IPS-18c (cell line): ENCODE measurements around the gene SPATA20.

Source experiments
- H3K4me3 ChIP-seq: 2 replicates; pipeline ENCODE4 v1.7.0; 2013; ENCODE audit warnings: low read depth, mild to moderate bottlenecking, low read length, moderate library complexity; ENCODE audit not compliant: insufficient read depth
- H3K9me3 ChIP-seq: one replicate; pipeline ENCODE4 v1.6.1; 2013; ENCODE audit warnings: mild to moderate bottlenecking, low read length, moderate library complexity; ENCODE audit not compliant: control insufficient read depth, insufficient read depth

The SPATA20 gene

GRCh38 chr17:50580646-50581045 lies 33.7 kb downstream of the SPATA20 start:
- no peak overlapping the region for H3K4me3 ChIP-seq

GRCh38 chr17:50581316-50581715 lies 34.3 kb downstream of the SPATA20 start:
- no peak overlapping the region for H3K4me3 ChIP-seq
- no peaks in the 10 kb centered on the region for H3K9me3 ChIP-seq

More at GRCh38 chr17:50580646-50581045, 33.7 kb downstream of the SPATA20 start:
- no peaks in the 10 kb centered on the region for H3K9me3 ChIP-seq

GRCh38 chr17:50582741-50583140 lies 35.8 kb downstream of the SPATA20 start:
- Histone ChIP-seq H3K4me3 (no peak overlapping the region), H3K9me3 (no peaks in the 10 kb centered on the region)

GRCh38 chr17:50583641-50584040 lies 36.7 kb downstream of the SPATA20 start:
- H3K4me3 ChIP-seq: no peak overlapping the region
- H3K9me3 ChIP-seq: no peaks in the 10 kb centered on the region

GRCh38 chr17:50584116-50584515 lies 37.1 kb downstream of the SPATA20 start:
- Histone ChIP-seq H3K4me3 (no peak overlapping the region), H3K9me3 (no peaks in the 10 kb centered on the region)

- H3K4me3 ChIP-seq: no peak overlapping the region
- H3K9me3 ChIP-seq: no peaks in the 10 kb centered on the region
Measured at GRCh38 chr17:50584749-50585148, 37.8 kb downstream of the SPATA20 start.

- Histone ChIP-seq H3K4me3 (no peak overlapping the region), H3K9me3 (no peaks in the 10 kb centered on the region)
Measured at GRCh38 chr17:50585346-50585745, 38.4 kb downstream of the SPATA20 start.

- H3K9me3 ChIP-seq: no peaks in the 10 kb centered on the region
- H3K4me3 ChIP-seq: no peak overlapping the region
Measured at GRCh38 chr17:50585891-50586290, 38.9 kb downstream of the SPATA20 start.

- no peak overlapping the region for H3K4me3 ChIP-seq
- no peaks in the 10 kb centered on the region for H3K9me3 ChIP-seq
Measured at GRCh38 chr17:50586421-50587247, 39.7 kb downstream of the SPATA20 start.

GRCh38 chr17:50587571-50587970 lies 40.6 kb downstream of the SPATA20 start:
- no peak overlapping the region for H3K4me3 ChIP-seq

GRCh38 chr17:50588391-50589049 lies 41.5 kb downstream of the SPATA20 start:
- Histone ChIP-seq H3K4me3 (no peak overlapping the region), H3K9me3 (no peaks in the 10 kb centered on the region)

More at GRCh38 chr17:50587571-50587970, 40.6 kb downstream of the SPATA20 start:
- no peaks in the 10 kb centered on the region for H3K9me3 ChIP-seq

GRCh38 chr17:50589095-50589705 lies 42.2 kb downstream of the SPATA20 start:
- Histone ChIP-seq H3K4me3 (no peak overlapping the region), H3K9me3 (no peaks in the 10 kb centered on the region)

- Histone ChIP-seq H3K9me3 (no peaks in the 10 kb centered on the region), H3K4me3 (no peak overlapping the region)
Measured at GRCh38 chr17:50590946-50591737, 44.2 kb downstream of the SPATA20 start.

- H3K9me3 ChIP-seq: no peaks in the 10 kb centered on the region
Measured at GRCh38 chr17:50593321-50593720, 46.3 kb downstream of the SPATA20 start.

GRCh38 chr17:50594128-50594823 lies 47.3 kb downstream of the SPATA20 start:
- H3K9me3 ChIP-seq: no peaks in the 10 kb centered on the region
- no peak overlapping the region for H3K4me3 ChIP-seq

More at GRCh38 chr17:50593321-50593720, 46.3 kb downstream of the SPATA20 start:
- no peak overlapping the region for H3K4me3 ChIP-seq

GRCh38 chr17:50594892-50595291 lies 47.9 kb downstream of the SPATA20 start:
- no peak overlapping the region for H3K4me3 ChIP-seq
- H3K9me3 ChIP-seq: no peaks in the 10 kb centered on the region
